GM19193 (cell line): ENCODE data around the gene DLGAP1.

Experiments
- POLR2A ChIP-seq: IDR thresholded peaks from 4 replicates; pipeline ENCODE4 v1.6.1; 2011; ENCODE audit not compliant: insufficient read depth, insufficient read length; ENCODE audit errors: extremely low read depth

Gene DLGAP1

DNA sequence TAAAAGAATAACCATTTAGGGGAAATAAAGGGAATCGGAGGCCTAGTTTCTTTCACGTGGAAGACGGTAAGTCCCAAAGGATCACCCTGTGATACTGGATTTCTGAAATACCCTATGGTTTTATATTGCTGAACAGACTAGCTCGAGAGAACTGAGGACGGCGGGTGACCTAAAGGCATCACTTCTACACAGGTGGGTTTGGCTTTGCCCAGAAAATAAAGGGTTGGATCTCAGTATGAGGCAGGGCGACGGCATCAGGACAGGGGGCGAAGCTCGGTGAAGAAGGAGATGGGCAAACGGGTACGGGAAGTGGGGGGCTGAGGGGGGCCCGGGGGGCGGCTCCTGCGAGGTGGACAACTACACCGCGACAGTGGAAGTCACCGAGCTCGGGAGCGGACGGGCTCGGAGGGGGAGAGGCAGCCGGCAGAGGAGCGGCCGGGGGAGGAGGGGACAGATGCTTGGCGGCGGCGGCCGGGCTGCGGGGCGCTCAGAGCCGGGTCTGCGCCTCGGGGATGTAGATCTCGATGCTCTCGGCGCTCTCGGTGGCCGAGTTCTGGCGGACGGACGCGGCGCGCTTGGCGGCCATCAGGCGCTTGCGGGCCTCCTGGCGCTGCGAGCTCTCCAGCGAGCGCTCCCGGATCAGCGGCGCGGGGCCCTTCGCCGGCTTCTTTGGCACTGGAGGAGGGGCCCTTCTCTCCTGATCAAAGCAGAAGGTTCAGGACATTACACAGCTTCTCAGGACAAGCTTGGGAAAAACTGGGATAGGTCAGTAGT lies 956.2 kb downstream of the DLGAP1 start:
- no peak for TF ChIP-seq POLR2A

DNA sequence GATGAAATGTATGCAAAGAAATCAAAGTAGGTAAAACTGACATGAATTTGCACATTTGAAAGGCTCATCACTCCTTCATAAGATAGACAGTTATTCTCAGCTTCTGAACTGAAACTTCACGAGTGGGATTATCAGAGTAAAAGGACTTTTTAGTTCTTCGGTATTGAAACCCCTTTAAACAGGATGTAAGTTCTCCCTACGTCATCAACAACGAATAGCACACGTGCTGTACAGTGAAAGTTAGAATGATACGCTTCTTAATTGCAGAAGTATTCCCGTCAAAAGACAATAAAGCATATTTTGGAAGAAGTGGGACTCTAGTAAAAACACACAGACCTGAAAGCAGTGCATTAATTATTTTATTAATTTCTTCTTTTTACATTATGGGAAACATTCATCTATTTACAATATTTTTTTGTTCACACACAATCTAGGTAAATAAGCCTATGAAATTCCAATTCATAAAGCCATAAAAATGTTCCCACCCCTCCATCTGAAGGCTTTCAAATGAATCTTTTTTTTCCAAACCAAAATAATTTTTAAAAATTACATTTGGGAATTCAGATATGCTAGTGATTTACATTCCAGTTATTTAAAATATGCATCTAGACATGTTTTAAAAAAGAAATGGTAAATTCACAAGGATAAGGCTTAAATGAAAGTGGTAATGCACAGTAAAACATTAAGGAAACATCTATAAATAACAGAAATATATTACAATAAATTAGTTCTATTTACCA lies 959.2 kb downstream of the DLGAP1 start:
- no peak for TF ChIP-seq POLR2A

DNA sequence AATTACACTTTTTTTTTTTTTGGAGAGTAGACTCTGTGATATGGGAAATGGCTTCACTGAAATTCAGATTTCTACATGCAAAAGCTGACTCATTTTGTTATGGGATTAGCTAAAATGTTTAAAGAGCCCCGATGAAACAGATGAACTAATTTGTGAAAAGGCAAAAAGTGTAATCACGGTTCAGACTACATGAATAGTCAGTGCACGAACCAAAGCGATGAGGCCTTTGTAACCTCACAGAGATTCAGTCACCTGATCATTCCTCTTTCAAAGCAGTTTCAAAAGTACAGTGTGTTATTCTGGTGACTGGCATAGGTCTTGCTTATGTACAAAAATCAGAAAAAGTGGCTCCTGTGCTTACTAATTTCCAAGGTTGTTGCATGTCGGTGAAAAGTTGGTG lies 960.5 kb downstream of the DLGAP1 start:
- no peak for TF ChIP-seq POLR2A

GRCh38 chr18:3494245-3494526 lies 960.9 kb downstream of the DLGAP1 start:
- no peak for TF ChIP-seq POLR2A

- no peak for TF ChIP-seq POLR2A
These were observed 961.4 kb downstream of the DLGAP1 start for GRCh38 chr18:3493501-3494244.

GRCh38 chr18:3492721-3493120 lies 962.4 kb downstream of the DLGAP1 start:
- TF ChIP-seq POLR2A, result no peak

GRCh38 chr18:3491981-3492555 lies 963.0 kb downstream of the DLGAP1 start:
- TF ChIP-seq POLR2A, result no peak

- TF ChIP-seq POLR2A, result no peak
These were observed 965.6 kb downstream of the DLGAP1 start for GRCh38 chr18:3489462-3489861.

DNA sequence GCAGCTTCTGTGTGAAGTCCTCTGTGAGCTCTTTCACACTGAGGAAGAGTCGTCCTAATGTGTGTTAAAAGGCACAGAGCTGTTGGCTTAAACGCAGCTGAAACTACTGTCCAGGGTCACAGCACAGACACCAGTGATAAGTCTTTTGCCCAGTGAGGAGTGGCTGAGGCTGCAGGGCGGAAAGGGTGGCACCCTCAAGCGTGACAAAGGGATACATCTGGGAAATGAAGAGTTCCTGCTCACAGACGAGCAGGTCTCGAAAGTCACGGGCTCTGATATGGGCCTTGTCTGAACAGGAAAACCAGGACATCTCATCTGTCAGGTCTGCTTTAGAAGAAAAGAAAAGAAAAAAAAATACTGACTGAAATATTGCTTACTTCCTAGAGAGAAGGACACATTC lies 968.6 kb downstream of the DLGAP1 start:
- TF ChIP-seq POLR2A, result no peak

- no peak for TF ChIP-seq POLR2A
These were observed 969.7 kb downstream of the DLGAP1 start for GRCh38 chr18:3485153-3486149.

DNA sequence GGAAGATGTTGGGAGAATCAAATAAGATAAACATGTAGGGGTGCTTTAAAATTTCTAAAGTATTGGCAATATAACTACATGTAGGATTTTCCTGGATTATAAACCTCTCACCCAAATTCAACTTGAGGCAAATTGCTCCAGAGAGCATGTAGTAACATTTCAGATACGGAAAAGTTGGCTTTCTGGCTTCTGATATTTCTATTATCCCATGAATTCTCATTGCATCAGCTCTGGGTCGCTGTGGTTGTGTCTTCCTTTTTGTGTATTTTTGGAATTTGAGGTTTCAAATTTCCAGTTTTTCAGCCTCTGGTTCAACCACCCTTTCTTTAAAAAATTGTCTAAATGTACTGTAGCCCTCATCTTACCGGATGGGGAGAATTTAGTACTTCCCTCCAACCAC lies 972.8 kb downstream of the DLGAP1 start:
- no peak for TF ChIP-seq POLR2A

DNA sequence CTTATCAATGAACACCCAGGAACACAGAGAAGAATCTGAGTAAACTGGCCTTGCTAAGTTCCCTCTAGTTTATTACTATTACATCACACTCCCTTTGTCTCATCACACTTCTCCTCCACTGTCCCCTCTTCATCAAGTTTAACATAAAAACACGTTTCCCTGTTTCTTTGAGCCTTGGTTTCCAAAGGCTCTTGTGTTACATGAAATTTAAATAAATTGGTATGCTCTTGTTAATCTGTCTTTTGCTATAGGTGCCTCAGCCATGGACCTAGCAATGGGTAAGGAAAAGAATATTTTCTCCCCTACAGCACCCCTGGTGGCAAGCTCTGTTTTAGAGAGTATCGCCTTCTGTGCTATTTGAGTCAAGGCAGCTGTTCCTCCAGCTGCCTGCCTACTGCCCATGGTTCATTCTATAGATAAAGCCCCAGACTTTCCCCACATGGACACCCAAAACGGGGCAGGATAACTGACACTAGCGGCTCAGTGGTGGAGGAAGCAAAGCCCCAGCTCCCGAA lies 973.4 kb downstream of the DLGAP1 start:
- TF ChIP-seq POLR2A, result no peak

DNA sequence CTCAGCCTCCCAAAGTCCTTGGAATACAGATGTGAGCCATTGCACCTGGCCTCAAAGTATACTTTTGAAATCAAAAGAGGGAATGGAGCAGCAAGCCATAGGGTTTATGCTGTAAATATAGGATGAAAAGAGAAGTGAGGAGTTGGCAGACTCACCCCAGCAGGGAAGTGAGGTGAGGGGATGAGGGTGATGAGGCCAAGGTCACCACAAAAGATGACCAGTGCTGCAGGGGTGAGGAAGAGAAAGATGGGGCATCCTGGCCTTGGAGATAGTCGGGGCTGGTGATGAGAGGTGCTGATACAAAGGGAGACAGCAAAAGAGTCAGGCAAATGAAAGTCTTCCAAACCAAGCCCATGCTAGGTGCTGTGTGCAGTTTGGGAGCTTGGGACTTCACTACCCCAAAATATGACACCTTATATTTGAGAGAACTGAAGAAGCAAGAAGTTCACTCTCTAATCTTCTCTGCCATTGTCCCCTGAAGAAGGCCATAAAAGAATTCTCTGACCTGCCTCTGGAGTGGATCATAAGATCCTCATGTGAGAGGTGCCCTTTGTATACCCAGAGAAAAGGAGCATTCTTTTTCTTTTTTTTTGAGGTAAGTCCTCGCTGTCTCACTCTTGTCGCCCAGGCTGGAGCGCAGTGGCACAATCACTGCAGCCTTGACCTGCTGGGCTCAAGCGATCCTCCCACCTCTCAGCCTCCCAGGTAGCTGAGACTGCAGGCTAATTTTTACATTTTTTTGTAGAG lies 974.1 kb downstream of the DLGAP1 start:
- TF ChIP-seq POLR2A, result no peak

DNA sequence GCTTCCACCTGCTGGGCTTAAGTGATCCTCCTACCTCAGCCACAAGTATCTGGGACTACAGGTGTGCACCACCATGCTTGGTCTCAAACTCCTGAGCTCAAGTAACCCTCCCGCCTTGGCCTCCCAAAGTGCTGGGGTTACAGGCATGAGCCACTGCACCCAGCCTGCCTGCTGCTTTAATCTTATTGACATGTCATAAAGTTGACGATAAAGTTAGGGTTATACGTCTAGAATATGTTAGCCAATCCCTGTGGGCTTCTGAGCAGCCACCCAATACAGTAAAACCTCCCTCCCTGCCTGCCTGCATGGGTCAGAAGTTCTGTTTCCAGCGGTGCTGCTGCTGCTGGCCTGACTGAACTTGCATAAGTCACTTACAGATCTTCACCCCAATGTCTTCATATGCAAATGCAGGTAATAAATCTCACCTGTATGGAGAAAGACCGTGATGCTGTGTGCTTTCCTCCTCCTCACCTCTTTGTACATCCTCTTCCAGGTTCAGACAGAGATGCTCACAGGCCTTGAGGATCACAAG lies 975.1 kb downstream of the DLGAP1 start:
- no peak for TF ChIP-seq POLR2A
